K562 (cell line): ENCODE data around the gene SSTR5. TPM values are rescaled to one million over a fixed set of nuclear protein-coding genes. Genes with fewer than 3 reads are reported as not detected.

Experiments used
- ATAC-seq: fragments of 200-7000 bp; cut with Tn5 transposase; 3 replicates; pipeline ENCODE4 v1.9.1; 2020; ENCODE audit warnings: moderate library complexity
- BruUV-seq: library from RNA; stranded (reverse); fragments of 400-500 nt; replicated peaks from 2 replicates; lab custom pipeline; 2021; lab: Mats Ljungman, UMichigan
- CTCF ChIA-PET: fragments of 300-600 bp; formaldehyde crosslinking; extraction: SDS; loops from one replicate; lab custom pipeline; 2021; ENCODE audit warnings: low intra/inter-chr PET ratio; lab: Yijun Ruan, JAX
- POLR2A ChIA-PET: fragments of 300-600, 350-650 bp; sonication (Branson Sonifier 250); formaldehyde crosslinking; extraction: SDS; loops from one replicate; lab custom pipeline; 2021; ENCODE audit warnings: antibody characterized with exemption, inconsistent platforms; lab: Yijun Ruan, JAX
- DNase-seq, 4 experiments: peaks; one replicate each; pipeline versions ENCODE4 v3.0.0 to v3.0.0-alpha.2; 2011 to 2018; ENCODE audit warnings: low spot score in 3 of 4, mixed read lengths in 3 of 4; ENCODE audit errors: extremely low read depth in 1 of 4
- FAIRE-seq: peaks from 2 replicates; lab custom pipeline; 2011; peaks lifted over from hg19 to GRCh38; lab: Jason Lieb, UNC
- H2AFZ ChIP-seq: 2 replicates; pipeline ENCODE4 v1.6.0; 2011; ENCODE audit warnings: low read depth, low read length, control low read depth, inconsistent platforms
- H3K27ac ChIP-seq: fragments of 200-600 bp; 3 replicates; pipeline ENCODE4 v1.8.0; 2011; ENCODE audit warnings: low read depth, mild to moderate bottlenecking, control low read depth, inconsistent platforms, low read length, moderate library complexity, mixed read lengths; ENCODE audit errors: extremely low read depth
- H3K27me3 ChIP-seq, 2 experiments: fragments of 300-600 bp in 1 of 2; 2 replicates in 1 of 2; 3 replicates in 1 of 2; pipeline versions ENCODE4 v1.6.0 to v1.8.0; 2011; ENCODE audit warnings: inconsistent platforms in 2 of 2, low read length in 2 of 2, mild to moderate bottlenecking in 1 of 2, mixed read lengths in 1 of 2, moderate library complexity in 1 of 2; ENCODE audit not compliant: control insufficient read depth in 2 of 2, insufficient read depth in 2 of 2
- H3K36me3 ChIP-seq: fragments of 300-600 bp; 3 replicates; pipeline ENCODE4 v1.8.0; 2011; ENCODE audit warnings: mild to moderate bottlenecking, low read length, inconsistent platforms; ENCODE audit not compliant: control insufficient read depth, insufficient read depth
- H3K4me1 ChIP-seq, 2 experiments: fragments of 200-600 bp in 1 of 2; replicated peaks in 1 of 2; 2 replicates in 1 of 2; 3 replicates in 1 of 2; pipeline versions ENCODE4 v1.5.1 to v1.8.0; 2011; ENCODE audit warnings: inconsistent platforms in 2 of 2, low read length in 2 of 2, mild to moderate bottlenecking in 1 of 2, mixed read lengths in 1 of 2, moderate library complexity in 1 of 2; ENCODE audit not compliant: control insufficient read depth in 2 of 2, insufficient read depth in 2 of 2
- H3K4me2 ChIP-seq: 2 replicates; pipeline ENCODE4 v1.6.1; 2011; ENCODE audit warnings: low read length, control low read depth, inconsistent platforms, mixed read lengths; ENCODE audit not compliant: insufficient read depth
- H3K4me3 ChIP-seq: fragments of 200-600 bp; sonication (generic), shearing (Covaris generic); 2 replicates; pipeline ENCODE4 v1.5.1; 2016; ENCODE audit warnings: control low read depth, inconsistent platforms
- H3K79me2 ChIP-seq: fragments of 200-600 bp; 3 replicates; pipeline ENCODE4 v1.8.0; 2011; ENCODE audit warnings: low read length, inconsistent platforms; ENCODE audit not compliant: control insufficient read depth, insufficient read depth
- H3K9ac ChIP-seq, 2 experiments: 2 replicates each; pipeline versions ENCODE4 v1.6.0 to v1.6.1; 2011; ENCODE audit warnings: low read depth in 2 of 2, low read length in 2 of 2, control low read depth in 1 of 2, inconsistent platforms in 1 of 2, mild to moderate bottlenecking in 1 of 2, mixed read lengths in 1 of 2; ENCODE audit not compliant: insufficient read depth in 1 of 2
- H3K9me1 ChIP-seq: one replicate; pipeline ENCODE4 v1.6.0; 2011; ENCODE audit warnings: inconsistent platforms, mild to moderate bottlenecking, low read length, moderate library complexity; ENCODE audit not compliant: control insufficient read depth, insufficient read depth
- H3K9me3 ChIP-seq: replicated peaks from 2 replicates; pipeline ENCODE4 v1.5.1; 2011; ENCODE audit warnings: low read depth, low read length, inconsistent platforms; ENCODE audit not compliant: control insufficient read depth, insufficient read depth
- H4K20me1 ChIP-seq: replicated peaks from 2 replicates; pipeline ENCODE4 v1.6.1; 2011; ENCODE audit warnings: low read length, inconsistent platforms, mixed read lengths; ENCODE audit not compliant: control insufficient read depth, insufficient read depth
- CEBPZ ChIP-seq: fragments of 150-350 bp; IDR thresholded peaks from 2 replicates; pipeline ENCODE4 v1.6.1; 2014; ENCODE audit warnings: low read depth, mild to moderate bottlenecking, low read length, borderline replicate concordance
- ELK1 ChIP-seq: sonication (generic); formaldehyde crosslinking; IDR thresholded peaks from 2 replicates; pipeline ENCODE4 v1.8.1; 2022; ENCODE audit warnings: missing genetic modification reagents
- KLF6 ChIP-seq: fragments of 250-450 bp; sonication (Bioruptor Pico); IDR thresholded peaks from 2 replicates; pipeline ENCODE4 v1.4.0; 2020; ENCODE audit warnings: mild to moderate bottlenecking, moderate library complexity, borderline replicate concordance
- RBFOX2 ChIP-seq: fragments of 200-400 bp; formaldehyde crosslinking; IDR thresholded peaks from 2 replicates; pipeline ENCODE4 v1.6.1; 2017; ENCODE audit warnings: low read depth, mild to moderate bottlenecking, low read length, moderate library complexity
- ZNF395 ChIP-seq: fragments of 200-800 bp; sonication (Bioruptor generic); IDR thresholded peaks from 2 replicates; pipeline ENCODE4 v1.6.1; 2017; ENCODE audit warnings: missing genetic modification characterization, missing compliant biosample characterization
- ZNF584 ChIP-seq: fragments of 200-800 bp; sonication (Bioruptor generic); IDR thresholded peaks from 2 replicates; pipeline ENCODE4 v1.6.1; 2016; ENCODE audit warnings: low read depth, mild to moderate bottlenecking, missing genetic modification characterization, missing compliant biosample characterization
- WGBS: fragments of 100-300 bp; shearing (Covaris generic); methylation state at CpG from one replicate; pipeline ENCODE4 v1.1.6; 2016; ENCODE audit warnings: low coverage, mixed read lengths; ENCODE audit not compliant: insufficient coverage; ENCODE audit errors: missing lambda C conversion rate; 5-methylcytosine and 5-hydroxymethylcytosine counted together
- in situ Hi-C: fragments of 300-500 bp; cut with MboI; formaldehyde crosslinking; loops from 4 replicates; pipeline ENCODE4 v1.15.0; 2018; ENCODE audit warnings: inconsistent platforms, mixed read lengths
- intact Hi-C: fragments of 100-400 bp; cut with micrococcal nuclease; formaldehyde crosslinking; loops from 2 replicates; pipeline ENCODE4 v1.14.2; 2022
- polyA plus RNA-seq, 8 experiments: library from polyadenylated mRNA; depleted of rRNA in 4 of 8; stranded (reverse) in 5 of 8; unstranded in 3 of 8; fragments of >200 nt; fragmentation: Nextera tagmentation in 2 of 8; fragmentation: Illumina TruSeq in 1 of 8; extraction: Ambion mirVana in 2 of 8; extraction: Trizol in 1 of 8; gene quantifications; 2 replicates each; pipeline versions ENCODE4 v1.2.1 to v1.2.3, GENCODE V29; 2011 to 2014; ENCODE audit warnings: inconsistent platforms in 1 of 8, missing spikeins in 1 of 8
- total RNA-seq, 7 experiments: library from RNA; depleted of rRNA in 6 of 7; stranded (reverse); fragments of >200 nt in 6 of 7; fragmentation: Illumina TruSeq in 2 of 7; extraction: Trizol in 2 of 7; gene quantifications; 2 replicates each; pipeline versions ENCODE4 v1.2.1 to v1.2.3, GENCODE V29; 2011 to 2021; ENCODE audit warnings: low replicate concordance in 1 of 7

Gene SSTR5
- total and polyA plus RNA-seq, 9 of the 15 experiments (the other 6 are each of a cell fraction or from before 2014, with no cell fraction given), result not detected

- TF ChIP-seq ELK1 (CRISPR knock-in tag), result no peak
Measured at GRCh38 chr16:1042866-1043265, 29.7 kb upstream of the SSTR5 start (continued).

- in situ Hi-C loops, result no loop called here
- no peaks in the 10 kb centered on the region for H4K20me1 ChIP-seq
- no peaks in the 10 kb centered on the region for H3K79me2 ChIP-seq
- FAIRE-seq, result no peak
- H3K9ac ChIP-seq, result no peak overlapping the region; a peak in 1 of 4 replicates
- DNase-seq, result no peak
- ChIA-PET POLR2A (interaction anchor here (0.6 kb wide), 1 partner anchor 218 kb away, joined by 3 read pairs; no protein-coding TSS in a partner anchor), CTCF (no interaction called here)
- H3K4me2 ChIP-seq, result no peak overlapping the region
- peaks cover 0 to 53% of the 10 kb centered on the region in 2 experiments; a peak in 2 of 5 replicates for H3K4me1 ChIP-seq
- WGBS, result 8% methylated on average over 21 of the region's 40 CpGs
- H3K9me1 ChIP-seq, result no peaks in the 10 kb centered on the region
- peaks cover 0 to 29% of the 10 kb centered on the region in 2 experiments; a peak in 3 of 5 replicates for H3K27me3 ChIP-seq
- no TSS peak for BruUV-seq
- ATAC-seq, result no peak
- H3K9me3 ChIP-seq, result 0 out of 2 replicates have a peak, but pooled peaks cover 2% of the 10 kb centered on the region
- intact Hi-C loops, result no loop called here
- no peak overlapping the region for H2AFZ ChIP-seq
- no peak for TF ChIP-seq RBFOX2
- no peak for TF ChIP-seq ZNF395 (CRISPR knock-in tag)
- no peak for TF ChIP-seq ZNF584 (CRISPR knock-in tag)
- no peak for TF ChIP-seq CEBPZ
- TF ChIP-seq KLF6 (CRISPR knock-in tag), result no peak
- no peaks in the 10 kb centered on the region for H3K36me3 ChIP-seq
- no peak overlapping the region for H3K4me3 ChIP-seq
- H3K27ac ChIP-seq, result no peak overlapping the region
Measured at GRCh38 chr16:1043881-1044451, 28.6 kb upstream of the SSTR5 start.
